ENCODE data around the gene PPP1R14D. TPM values are rescaled to one million over a fixed set of nuclear protein-coding genes. Genes with fewer than 3 reads are reported as not detected.

The PPP1R14D gene
- total RNA-seq, 1 experiment from 2014 or later, result not detected

- Mint-ChIP-seq H3K4me1 (peaks cover 41% of the 10 kb centered on the region in 2 experiments), H3K36me3 (ENCODE audit: insufficient read depth in 1 of 3, low read depth in 3 of 3) (peaks cover 26 to 57% (median 47%) of the 10 kb centered on the region in 3 experiments), H3K27ac (peak overlapping the region; percentile 34 to 55 (median 50); a peak in 3 of 7 replicates), H3K9me3 (no peaks in the 10 kb centered on the region), H3K27me3 (ENCODE audit: low read depth) (peaks cover 4% of the 10 kb centered on the region), H3K4me3 (peak overlapping the region; percentile 94; a peak in 3 of 5 replicates)
- peaks cover 8% of the 10 kb centered on the region; the same call in 1 of the 2 replicates for H3K79me2 ChIP-seq (ENCODE audit: insufficient read depth, low read length)
- H3K4ac ChIP-seq (ENCODE audit: low read depth, low read length), result no peak overlapping the region
- no peak for TF ChIP-seq CTCF (conservative IDR thresholded peaks at IDR 0.05)
- no peak overlapping the region for H3K23ac ChIP-seq (ENCODE audit: insufficient read length, low read depth, low read length)
- no peak overlapping the region for H4K5ac ChIP-seq (ENCODE audit: insufficient read length, low read depth, low read length)
- no peaks in the 10 kb centered on the region for H4K20me1 ChIP-seq (ENCODE audit: control insufficient read depth, insufficient read depth, insufficient read length)
- no peak overlapping the region for H2BK12ac ChIP-seq (ENCODE audit: insufficient read length, low read depth, low read length)
- no peak overlapping the region for H3K18ac ChIP-seq (ENCODE audit: insufficient read length, low read depth, low read length)
- no peak overlapping the region for H2BK5ac ChIP-seq (ENCODE audit: insufficient read length, low read length)
- H2BK15ac ChIP-seq (ENCODE audit: low read depth, low read length), result no peak overlapping the region
- no peak overlapping the region for H3T11ph ChIP-seq (ENCODE audit: low read length)
- H3K56ac ChIP-seq (ENCODE audit: insufficient read length, low read depth, low read length), result no peak overlapping the region
- no peak overlapping the region for H2AK5ac ChIP-seq (ENCODE audit: insufficient read length, low read length)
- H2BK120ac ChIP-seq (ENCODE audit: low read depth, low read length, poor library complexity, severe bottlenecking), result no peak overlapping the region
- no peak overlapping the region for H4K8ac ChIP-seq (replicated peaks; ENCODE audit: insufficient read length, low read depth, low read length)
- H3K4me2 ChIP-seq (ENCODE audit: insufficient read depth, insufficient read length, low read length), result peak overlapping the region; percentile 95
- H3K14ac ChIP-seq (ENCODE audit: insufficient read depth, low read length), result no peak overlapping the region
- H3K9me3 ChIP-seq (ENCODE audit: control insufficient read depth, low read depth, low read length), result no peaks in the 10 kb centered on the region
- H3K27ac ChIP-seq (ENCODE audit: insufficient read length, low read depth, low read length), result no peak overlapping the region
- peaks cover 17% of the 10 kb centered on the region for H3K4me1 ChIP-seq (ENCODE audit: insufficient read depth, low read length)
- H3K9ac ChIP-seq (ENCODE audit: extremely low read depth, insufficient read length, low read length), result no peak overlapping the region
- H3K23me2 ChIP-seq (ENCODE audit: insufficient read length, low read depth, low read length, poor library complexity, severe bottlenecking), result peaks cover 11% of the 10 kb centered on the region
- H3K79me1 ChIP-seq (ENCODE audit: insufficient read depth, low read depth, low read length, poor library complexity, severe bottlenecking), result peaks cover 5% of the 10 kb centered on the region
- DNase-seq, result no peak
- H4K91ac ChIP-seq (ENCODE audit: insufficient read length, low read depth, low read length), result no peak overlapping the region
- no peaks in the 10 kb centered on the region for H3K27me3 ChIP-seq (ENCODE audit: insufficient read depth, low read length)
- no peak overlapping the region for H2AFZ ChIP-seq (ENCODE audit: low read length)
- H2BK20ac ChIP-seq (ENCODE audit: low read depth, low read length, poor library complexity, severe bottlenecking), result no peak overlapping the region
Measured at GRCh38 chr15:40846841-40847222, 18.3 kb upstream of the PPP1R14D start.

All from H9 (cell line).